KMS-11 (cell line): ENCODE data around the gene BTNL9.

ENCODE experiments used
- H2AFZ ChIP-seq: fragments of 200-600 bp; sonication (generic); 2 replicates; pipeline ENCODE4 v1.6.1; 2016; ENCODE audit warnings: antibody characterized with exemption, mixed run types, low read depth
- H3K27ac ChIP-seq: fragments of 200-600 bp; sonication (generic); 2 replicates; pipeline ENCODE4 v1.6.1; 2016; ENCODE audit warnings: mild to moderate bottlenecking, mixed run types
- H3K27me3 ChIP-seq: fragments of 200-600 bp; sonication (generic); 2 replicates; pipeline ENCODE4 v1.6.1; 2017; ENCODE audit warnings: mild to moderate bottlenecking, low read depth, mixed run types, moderate library complexity; ENCODE audit not compliant: insufficient read depth
- H3K36me3 ChIP-seq: fragments of 200-600 bp; sonication (generic); 2 replicates; pipeline ENCODE4 v1.6.1; 2017; ENCODE audit warnings: mild to moderate bottlenecking, mixed run types; ENCODE audit not compliant: insufficient read depth
- H3K4me1 ChIP-seq: fragments of 200-600 bp; sonication (generic); 2 replicates; pipeline ENCODE4 v1.6.1; 2016; ENCODE audit warnings: mild to moderate bottlenecking, low read depth, mixed run types; ENCODE audit not compliant: poor library complexity, severe bottlenecking
- H3K4me2 ChIP-seq: fragments of 200-600 bp; sonication (generic); 2 replicates; pipeline ENCODE4 v1.7.0; 2016; ENCODE audit warnings: mild to moderate bottlenecking, mixed run types
- H3K4me3 ChIP-seq: fragments of 200-600 bp; sonication (generic); IDR thresholded peaks from 2 replicates; pipeline ENCODE4 v1.6.1; 2017; ENCODE audit warnings: low read depth, low read length, mixed read lengths; ENCODE audit not compliant: insufficient read depth
- H3K79me2 ChIP-seq: fragments of 200-600 bp; sonication (generic); 2 replicates; pipeline ENCODE4 v1.6.1; 2016; ENCODE audit warnings: low read depth, mixed run types; ENCODE audit not compliant: insufficient read depth
- H3K9ac ChIP-seq: fragments of 200-600 bp; sonication (generic); 2 replicates; pipeline ENCODE4 v1.6.1; 2016; ENCODE audit warnings: mild to moderate bottlenecking, mixed run types
- H4K20me1 ChIP-seq: fragments of 200-600 bp; sonication (generic); 2 replicates; pipeline ENCODE4 v1.6.1; 2016; ENCODE audit warnings: mild to moderate bottlenecking, mixed run types; ENCODE audit not compliant: insufficient read depth
- CTCF ChIP-seq: fragments of 200-600 bp; sonication (generic); conservative IDR thresholded peaks from 2 replicates; pipeline ENCODE4 v1.6.1; 2017; ENCODE audit warnings: low read depth, mild to moderate bottlenecking, antibody characterized with exemption, low read length, moderate library complexity, mixed read lengths

The BTNL9 gene

GRCh38 chr5:181036816-181037364, 3.2 kb upstream of the BTNL9 start:
- no peaks in the 10 kb centered on the region for H3K4me1 ChIP-seq
- H3K27ac ChIP-seq, result no peak overlapping the region
- no peaks in the 10 kb centered on the region for H3K36me3 ChIP-seq
- no peak overlapping the region for H3K4me2 ChIP-seq
- H3K9ac ChIP-seq, result no peak overlapping the region
- H3K79me2 ChIP-seq, result no peaks in the 10 kb centered on the region
- H3K4me3 ChIP-seq, result no peak overlapping the region
- H3K27me3 ChIP-seq, result no peaks in the 10 kb centered on the region
- no peaks in the 10 kb centered on the region for H4K20me1 ChIP-seq
- TF ChIP-seq CTCF, result no peak
- no peak overlapping the region for H2AFZ ChIP-seq

GRCh38 chr5:181037365-181037861, 2.7 kb upstream of the BTNL9 start:
- H3K4me1 ChIP-seq, result no peaks in the 10 kb centered on the region
- no peak overlapping the region for H3K4me2 ChIP-seq
- no peak overlapping the region for H2AFZ ChIP-seq
- no peaks in the 10 kb centered on the region for H3K27me3 ChIP-seq
- H3K4me3 ChIP-seq, result no peak overlapping the region
- H3K9ac ChIP-seq, result no peak overlapping the region
- H3K27ac ChIP-seq, result no peak overlapping the region
- TF ChIP-seq CTCF, result no peak
- no peaks in the 10 kb centered on the region for H3K36me3 ChIP-seq
- no peaks in the 10 kb centered on the region for H3K79me2 ChIP-seq
- no peaks in the 10 kb centered on the region for H4K20me1 ChIP-seq

- H3K27ac ChIP-seq, result no peak overlapping the region
Measured at GRCh38 chr5:181039471-181039870, 595 bp upstream of the BTNL9 start.

GRCh38 chr5:181040631-181040945, 522 bp downstream of the BTNL9 start:
- Histone ChIP-seq H3K4me1 (no peaks in the 10 kb centered on the region), H3K4me3 (no peak overlapping the region), H4K20me1 (no peaks in the 10 kb centered on the region), H3K27ac (no peak overlapping the region), H3K27me3 (no peaks in the 10 kb centered on the region), H3K36me3 (no peaks in the 10 kb centered on the region), H3K79me2 (no peaks in the 10 kb centered on the region), H3K4me2 (no peak overlapping the region), H3K9ac (no peak overlapping the region), H2AFZ (no peak overlapping the region)
- no peak for TF ChIP-seq CTCF

More at GRCh38 chr5:181039471-181039870, 595 bp upstream of the BTNL9 start:
- no peak overlapping the region for H2AFZ ChIP-seq
- H3K9ac ChIP-seq, result no peak overlapping the region
- H3K4me1 ChIP-seq, result no peaks in the 10 kb centered on the region
- no peaks in the 10 kb centered on the region for H4K20me1 ChIP-seq
- no peak overlapping the region for H3K4me3 ChIP-seq
- H3K79me2 ChIP-seq, result no peaks in the 10 kb centered on the region
- TF ChIP-seq CTCF, result no peak
- no peak overlapping the region for H3K4me2 ChIP-seq
- H3K27me3 ChIP-seq, result no peaks in the 10 kb centered on the region
- H3K36me3 ChIP-seq, result no peaks in the 10 kb centered on the region
